Pons (tissue), 1 donor: ENCODE data around the gene DDX11.
"Not testable (repeated sequence)": the region's sequence is repeated elsewhere in the genome, so short reads cannot be mapped to it uniquely, and the experiment has no call there.

Experiments used
- DNase-seq: peaks from one replicate; pipeline ENCODE4 v3.0.0-alpha.2; 2016; ENCODE audit warnings: low spot score

The DDX11 gene

GRCh38 chr12:31067656-31068055 lies 6.0 kb upstream of the DDX11 start:
- DNase-seq, result not testable (repeated sequence)

- not testable (repeated sequence) for DNase-seq
These were observed 2.5 kb upstream of the DDX11 start for GRCh38 chr12:31070971-31071740.

- not testable (repeated sequence) for DNase-seq
These were observed 698 bp upstream of the DDX11 start for GRCh38 chr12:31072962-31073361.

- not testable (repeated sequence) for DNase-seq
These were observed 744 bp downstream of the DDX11 start for GRCh38 chr12:31074333-31074874.

GRCh38 chr12:31076150-31076549 lies 2.5 kb downstream of the DDX11 start:
- DNase-seq, result not testable (repeated sequence)

- DNase-seq, result not testable (repeated sequence)
These were observed 3.4 kb downstream of the DDX11 start for GRCh38 chr12:31077095-31077494.

GRCh38 chr12:31077998-31078397 lies 4.3 kb downstream of the DDX11 start:
- not testable (repeated sequence) for DNase-seq

- DNase-seq, result not testable (repeated sequence)
These were observed 5.8 kb downstream of the DDX11 start for GRCh38 chr12:31079421-31079820.

- DNase-seq, result not testable (repeated sequence)
These were observed 6.6 kb downstream of the DDX11 start for GRCh38 chr12:31080221-31080620.

- not testable (repeated sequence) for DNase-seq
These were observed 7.6 kb downstream of the DDX11 start for GRCh38 chr12:31081274-31081673.

- not testable (repeated sequence) for DNase-seq
These were observed 10.6 kb downstream of the DDX11 start for GRCh38 chr12:31084241-31084640.

- DNase-seq, result not testable (repeated sequence)
These were observed 12.4 kb downstream of the DDX11 start for GRCh38 chr12:31086032-31086431.

- DNase-seq, result not testable (repeated sequence)
These were observed 13.8 kb downstream of the DDX11 start for GRCh38 chr12:31087486-31087885.

- not testable (repeated sequence) for DNase-seq
These were observed 14.3 kb downstream of the DDX11 start for GRCh38 chr12:31087956-31088355.

GRCh38 chr12:31089072-31089471 lies 15.4 kb downstream of the DDX11 start:
- no peak for DNase-seq

- not testable (repeated sequence) for DNase-seq
These were observed 18.0 kb downstream of the DDX11 start for GRCh38 chr12:31091629-31092028.

GRCh38 chr12:31092718-31093117 lies 19.1 kb downstream of the DDX11 start:
- not testable (repeated sequence) for DNase-seq

- DNase-seq, result not testable (repeated sequence)
These were observed 21.6 kb downstream of the DDX11 start for GRCh38 chr12:31095080-31095860.

GRCh38 chr12:31096251-31097065 lies 22.8 kb downstream of the DDX11 start:
- DNase-seq, result not testable (repeated sequence)

GRCh38 chr12:31097819-31098218 lies 24.2 kb downstream of the DDX11 start:
- not testable (repeated sequence) for DNase-seq

- DNase-seq, result not testable (repeated sequence)
These were observed 24.7 kb downstream of the DDX11 start for GRCh38 chr12:31098363-31098762.

GRCh38 chr12:31098771-31099170 lies 25.1 kb downstream of the DDX11 start:
- not testable (repeated sequence) for DNase-seq
